WTC11 (cell line): ENCODE results near the gene UGT1A9.

Experiments used
- ATF1 ChIP-seq: sonication (generic); formaldehyde crosslinking; IDR thresholded peaks from 2 replicates; pipeline ENCODE4 v1.8.1; 2023; ENCODE audit warnings: mild to moderate bottlenecking, moderate library complexity, missing genetic modification reagents
- ATF3 ChIP-seq: sonication (generic); formaldehyde crosslinking; conservative IDR thresholded peaks from 2 replicates; pipeline ENCODE4 v1.8.1; 2022; ENCODE audit warnings: mild to moderate bottlenecking, missing genetic modification reagents
- CTCF ChIP-seq: fragments of 200-600 bp; IDR thresholded peaks from 2 replicates; pipeline ENCODE4 v1.8.0; 2022; ENCODE audit warnings: antibody characterized with exemption
- KAT7 ChIP-seq: sonication (generic); formaldehyde crosslinking; IDR thresholded peaks from 2 replicates; pipeline ENCODE4 v1.8.1; 2023; ENCODE audit warnings: missing genetic modification reagents, mild to moderate bottlenecking, borderline replicate concordance
- MAX ChIP-seq: sonication (generic); formaldehyde crosslinking; IDR thresholded peaks from 2 replicates; pipeline ENCODE4 v1.8.0; 2022; ENCODE audit warnings: mild to moderate bottlenecking, missing genetic modification reagents
- NFE2L1 ChIP-seq: sonication (generic); formaldehyde crosslinking; IDR thresholded peaks from 2 replicates; pipeline ENCODE4 v1.8.1; 2023; ENCODE audit warnings: missing genetic modification reagents
- USF1 ChIP-seq: sonication (generic); formaldehyde crosslinking; IDR thresholded peaks from 2 replicates; pipeline ENCODE4 v1.8.0; 2022; ENCODE audit warnings: mild to moderate bottlenecking, missing genetic modification reagents
- ZNF121 ChIP-seq: sonication (generic); formaldehyde crosslinking; IDR thresholded peaks from 2 replicates; pipeline ENCODE4 v1.8.0; 2023; ENCODE audit warnings: missing genetic modification reagents
- ZNF281 ChIP-seq: sonication (generic); formaldehyde crosslinking; IDR thresholded peaks from 2 replicates; pipeline ENCODE4 v1.8.0; 2023; ENCODE audit warnings: mild to moderate bottlenecking, missing genetic modification reagents

- TF ChIP-seq MAX (CRISPR knock-in tag), result no peak
- no peak for TF ChIP-seq CTCF
- TF ChIP-seq ATF1, result no peak
- no peak for TF ChIP-seq ZNF281 (CRISPR knock-in tag)
- no peak for TF ChIP-seq ATF3
- no peak for TF ChIP-seq USF1 (CRISPR knock-in tag)
- no peak for TF ChIP-seq ZNF121
- no peak for TF ChIP-seq KAT7 (CRISPR knock-in tag)
- no peak for TF ChIP-seq NFE2L1 (CRISPR knock-in tag)
Measured at GRCh38 chr2:233780771-233781170, 109.1 kb downstream of the UGT1A9 start.
